GM12865 (cell line): ENCODE data around the gene CFAP74.

Experiments used
- DNase-seq: peaks from one replicate; pipeline ENCODE4 v3.0.0; 2010; ENCODE audit warnings: low read depth
- H3K4me3 ChIP-seq: 2 replicates; pipeline ENCODE4 v1.5.1; 2011; ENCODE audit warnings: mild to moderate bottlenecking, low read depth, low read length, control low read depth
- CTCF ChIP-seq: IDR thresholded peaks from 2 replicates; pipeline ENCODE4 v1.5.1; 2011; ENCODE audit warnings: low read length, control low read depth, low read depth, inconsistent platforms; ENCODE audit not compliant: insufficient read depth; ENCODE audit errors: missing control alignments

Gene CFAP74

GRCh38 chr1:1996207-1996651 lies 7.4 kb downstream of the CFAP74 start:
- DNase-seq: no peak
- no peak for TF ChIP-seq CTCF
- H3K4me3 ChIP-seq: no peak overlapping the region

GRCh38 chr1:1994536-1994935 lies 9.1 kb downstream of the CFAP74 start:
- H3K4me3 ChIP-seq: no peak overlapping the region
- no peak for TF ChIP-seq CTCF
- no peak for DNase-seq

GRCh38 chr1:1990222-1990621 lies 13.4 kb downstream of the CFAP74 start:
- H3K4me3 ChIP-seq: no peak overlapping the region
- TF ChIP-seq CTCF: no peak
- DNase-seq: no peak

GRCh38 chr1:1989789-1990188 lies 13.8 kb downstream of the CFAP74 start:
- TF ChIP-seq CTCF: no peak
- DNase-seq: no peak
- no peak overlapping the region for H3K4me3 ChIP-seq

- no peak for DNase-seq
- no peak for TF ChIP-seq CTCF
- H3K4me3 ChIP-seq: no peak overlapping the region
Measured at GRCh38 chr1:1989102-1989542, 14.5 kb downstream of the CFAP74 start.

- no peak for TF ChIP-seq CTCF
- no peak for DNase-seq
Measured at GRCh38 chr1:1988061-1988945, 15.3 kb downstream of the CFAP74 start.

More at GRCh38 chr1:1988061-1988945, 15.3 kb downstream of the CFAP74 start:
- no peak overlapping the region for H3K4me3 ChIP-seq
